ENCODE results near the gene TRIM38. TPM values are rescaled to one million over a fixed set of nuclear protein-coding genes. Genes with fewer than 3 reads are reported as not detected.

The TRIM38 gene
- total RNA-seq (2022) (0.53 and 0.70 TPM in 2 replicates), Bru-seq, nascent RNA (percentile 44 among the genes with signal in this experiment), BruChase-seq, experiment 1, labeled RNA remaining after a 2-hour chase (percentile 48 among the genes with signal in this experiment), BruChase-seq, experiment 2, labeled RNA remaining after a 6-hour chase (percentile 40 among the genes with signal in this experiment)
- long read RNA-seq, full-length matches to known transcripts, result 1 of 3 reads
- long read RNA-seq, partial matches to known transcripts, result 2 of 3 reads
- long read RNA-seq, other reads (novel, unspliced or antisense), result 0 of 3 reads

GRCh38 chr6:25962149-25963127, at the start of gene TRIM38:
TRIM38 (plus strand) TSS chr6:25962802; CDS start chr6:25966523, 3,721 bp downstream.
- no peaks in the 10 kb centered on the region for H3K27me3 Mint-ChIP-seq (ENCODE audit: insufficient read depth, unreplicated experiment)
- H3K4me3 Mint-ChIP-seq (ENCODE audit: unreplicated experiment), result peak within 1 kb of the TSS; percentile 64
- no peaks in the 10 kb centered on the region for H3K36me3 ChIP-seq (ENCODE audit: control insufficient read depth, insufficient read depth, low read length)
- H3K4me1 Mint-ChIP-seq (ENCODE audit: low read depth, unreplicated experiment), result peaks cover 17% of the 10 kb centered on the region
- TF ChIP-seq, protein P1, sequence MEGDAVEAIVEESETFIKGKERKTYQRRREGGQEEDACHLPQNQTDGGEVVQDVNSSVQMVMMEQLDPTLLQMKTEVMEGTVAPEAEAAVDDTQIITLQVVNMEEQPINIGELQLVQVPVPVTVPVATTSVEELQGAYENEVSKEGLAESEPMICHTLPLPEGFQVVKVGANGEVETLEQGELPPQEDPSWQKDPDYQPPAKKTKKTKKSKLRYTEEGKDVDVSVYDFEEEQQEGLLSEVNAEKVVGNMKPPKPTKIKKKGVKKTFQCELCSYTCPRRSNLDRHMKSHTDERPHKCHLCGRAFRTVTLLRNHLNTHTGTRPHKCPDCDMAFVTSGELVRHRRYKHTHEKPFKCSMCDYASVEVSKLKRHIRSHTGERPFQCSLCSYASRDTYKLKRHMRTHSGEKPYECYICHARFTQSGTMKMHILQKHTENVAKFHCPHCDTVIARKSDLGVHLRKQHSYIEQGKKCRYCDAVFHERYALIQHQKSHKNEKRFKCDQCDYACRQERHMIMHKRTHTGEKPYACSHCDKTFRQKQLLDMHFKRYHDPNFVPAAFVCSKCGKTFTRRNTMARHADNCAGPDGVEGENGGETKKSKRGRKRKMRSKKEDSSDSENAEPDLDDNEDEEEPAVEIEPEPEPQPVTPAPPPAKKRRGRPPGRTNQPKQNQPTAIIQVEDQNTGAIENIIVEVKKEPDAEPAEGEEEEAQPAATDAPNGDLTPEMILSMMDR (IDR thresholded peaks at IDR 0.05; ENCODE audit: insufficient read depth in 1 of 2, low read depth in 1 of 2, low read length in 1 of 2, severe bottlenecking in 1 of 2, unreplicated experiment in 1 of 2), result no peak
- DNase-seq, result no peak
- peaks cover 5% of the 10 kb centered on the region; the same call in 1 of the 2 replicates for H3K9me3 ChIP-seq
- no peak within 1 kb of the TSS for H3K4me3 ChIP-seq (ENCODE audit: low read depth, low read length)
- intact Hi-C loops (cut with micrococcal nuclease; ENCODE audit: unreplicated experiment), result no loop called here
- peak within 1 kb of the TSS; percentile 26 for H3K27ac Mint-ChIP-seq (ENCODE audit: unreplicated experiment)
- no peaks in the 10 kb centered on the region for H3K27me3 ChIP-seq (replicated peaks; ENCODE audit: control insufficient read depth, insufficient read depth, low read length)
- no peaks in the 10 kb centered on the region for H3K36me3 Mint-ChIP-seq (ENCODE audit: insufficient read depth, unreplicated experiment)
- peaks cover 5% of the 10 kb centered on the region; the same call in 1 of the 2 replicates for H3K4me1 ChIP-seq
- POLR2A ChIA-PET, result no interaction called here
- CTCF ChIA-PET, result no interaction called here
- no TSS peak for BruUV-seq (replicated peaks)
- peaks cover 29% of the 10 kb centered on the region for H3K9me3 Mint-ChIP-seq (ENCODE audit: unreplicated experiment)

GRCh38 chr6:25913741-25914140, 48.9 kb upstream of the TRIM38 start:
- Mint-ChIP-seq H3K36me3 (ENCODE audit: insufficient read depth, unreplicated experiment) (no peaks in the 10 kb centered on the region), H3K9me3 (ENCODE audit: unreplicated experiment) (peaks cover 21% of the 10 kb centered on the region), H3K27me3 (ENCODE audit: insufficient read depth, unreplicated experiment) (no peaks in the 10 kb centered on the region), H3K4me3 (ENCODE audit: unreplicated experiment) (no peak overlapping the region), H3K4me1 (ENCODE audit: low read depth, unreplicated experiment) (peaks cover 17% of the 10 kb centered on the region), H3K27ac (ENCODE audit: unreplicated experiment) (no peak overlapping the region)
- no peaks in the 10 kb centered on the region for H3K9me3 ChIP-seq
- POLR2A ChIA-PET, result no interaction called here
- DNase-seq, result no peak
- BruUV-seq (replicated peaks), result no TSS peak
- no peaks in the 10 kb centered on the region for H3K4me1 ChIP-seq
- no peak overlapping the region for H3K4me3 ChIP-seq (ENCODE audit: low read depth, low read length)
- TF ChIP-seq, protein P1 (IDR thresholded peaks at IDR 0.05; ENCODE audit: insufficient read depth in 1 of 2, low read depth in 1 of 2, low read length in 1 of 2, severe bottlenecking in 1 of 2, unreplicated experiment in 1 of 2), result no peak
- CTCF ChIA-PET, result no interaction called here
- H3K27me3 ChIP-seq (replicated peaks; ENCODE audit: control insufficient read depth, insufficient read depth, low read length), result no peaks in the 10 kb centered on the region
- intact Hi-C loops (cut with micrococcal nuclease; ENCODE audit: unreplicated experiment), result no loop called here
- H3K36me3 ChIP-seq (ENCODE audit: control insufficient read depth, insufficient read depth, low read length), result no peaks in the 10 kb centered on the region; the same call in 1 of the 2 replicates

DNA sequence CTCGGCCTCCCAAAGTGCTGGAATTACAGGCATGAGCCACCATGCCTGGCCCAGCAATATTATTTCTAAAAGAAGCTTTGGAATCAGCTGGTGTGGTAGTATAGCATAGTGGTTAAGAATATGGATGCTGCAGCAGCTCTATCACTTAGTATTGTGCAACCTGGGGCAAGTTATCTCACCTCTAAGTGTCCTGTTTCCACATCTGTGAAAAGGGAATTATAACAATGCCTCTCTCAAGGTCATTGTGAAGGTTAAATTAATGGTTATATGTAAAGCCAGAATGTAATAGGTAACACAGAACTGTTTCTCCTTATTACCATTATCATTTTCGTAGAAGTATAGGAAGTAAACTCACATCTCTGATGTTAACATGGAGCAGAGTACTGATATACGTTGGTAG, 46.3 kb upstream of the TRIM38 start:
- Histone ChIP-seq H3K4me3 (ENCODE audit: low read depth, low read length) (no peak overlapping the region), H3K27me3 (replicated peaks; ENCODE audit: control insufficient read depth, insufficient read depth, low read length) (no peaks in the 10 kb centered on the region), H3K4me1 (no peaks in the 10 kb centered on the region), H3K9me3 (no peaks in the 10 kb centered on the region), H3K36me3 (ENCODE audit: control insufficient read depth, insufficient read depth, low read length) (no peaks in the 10 kb centered on the region; the same call in 1 of the 2 replicates)
- Mint-ChIP-seq H3K36me3 (ENCODE audit: insufficient read depth, unreplicated experiment) (no peaks in the 10 kb centered on the region), H3K4me1 (ENCODE audit: low read depth, unreplicated experiment) (peaks cover 11% of the 10 kb centered on the region), H3K27me3 (ENCODE audit: insufficient read depth, unreplicated experiment) (no peaks in the 10 kb centered on the region), H3K27ac (ENCODE audit: unreplicated experiment) (no peak overlapping the region), H3K4me3 (ENCODE audit: unreplicated experiment) (no peak overlapping the region), H3K9me3 (ENCODE audit: unreplicated experiment) (peaks cover 21% of the 10 kb centered on the region)
- intact Hi-C loops (cut with micrococcal nuclease; ENCODE audit: unreplicated experiment), result no loop called here
- ChIA-PET POLR2A (no interaction called here), CTCF (no interaction called here)
- TF ChIP-seq, protein P1 (IDR thresholded peaks at IDR 0.05; ENCODE audit: insufficient read depth in 1 of 2, low read depth in 1 of 2, low read length in 1 of 2, severe bottlenecking in 1 of 2, unreplicated experiment in 1 of 2), result no peak
- no peak for DNase-seq
- BruUV-seq (replicated peaks), result no TSS peak
